Activated CD8-positive, alpha-beta T cell treated with anti-CD3 and anti-CD28 coated beads for 36 hours (primary cell): ENCODE measurements around the gene SIGLEC5. TPM values are rescaled to one million over a fixed set of nuclear protein-coding genes. Genes with fewer than 3 reads are reported as not detected.
A peak's percentile ranks its signal among the peaks of the same experiment; 100 is the strongest.

ENCODE experiments used
- ATAC-seq: fragments of 200-7000 bp; cut with Tn5 transposase; one replicate; pipeline ENCODE4 v1.10.0; 2021; ENCODE audit warnings: mild to moderate bottlenecking, moderate library complexity
- CTCF ChIA-PET: fragments of 350-600 bp; sonication (Branson Sonifier 250); formaldehyde crosslinking; loops from one replicate; lab custom pipeline; 2021; ENCODE audit warnings: antibody characterized with exemption; lab: Charles Lee
- POLR2A ChIA-PET: fragments of 350-600 bp; sonication (Branson Sonifier 250); formaldehyde crosslinking; loops from one replicate; lab custom pipeline; 2021; ENCODE audit warnings: antibody characterized with exemption; lab: Charles Lee
- DNase-seq: peaks from one replicate; pipeline ENCODE4 v3.0.0-alpha.2; 2020
- H3K27ac Mint-ChIP-seq: one replicate; pipeline ENCODE4 v1.8.0; 2021; ENCODE audit warnings: mild to moderate bottlenecking, mixed read lengths
- H3K27me3 Mint-ChIP-seq: one replicate; pipeline ENCODE4 v1.8.0; 2021; ENCODE audit warnings: mixed read lengths
- H3K36me3 Mint-ChIP-seq: one replicate; pipeline ENCODE4 v1.8.0; 2021; ENCODE audit warnings: low read depth, mixed read lengths
- H3K4me1 Mint-ChIP-seq: one replicate; pipeline ENCODE4 v1.8.0; 2021; ENCODE audit warnings: low read depth, mixed read lengths
- H3K4me3 Mint-ChIP-seq: one replicate; pipeline ENCODE4 v1.8.0; 2021; ENCODE audit warnings: mild to moderate bottlenecking, moderate library complexity, mixed read lengths
- H3K9me3 Mint-ChIP-seq: one replicate; pipeline ENCODE4 v1.8.0; 2021; ENCODE audit warnings: mixed read lengths
- CTCF ChIP-seq: fragments of 200-600 bp; IDR thresholded peaks from one replicate; pipeline ENCODE4 v1.8.0; 2022; ENCODE audit warnings: antibody characterized with exemption, mild to moderate bottlenecking
- intact Hi-C: fragments of 100-400 bp; cut with micrococcal nuclease; formaldehyde crosslinking; loops from one replicate; pipeline ENCODE4 v1.10.0; 2022
- total RNA-seq, 2 experiments: library from RNA; stranded (reverse); gene quantifications; one replicate each; pipeline ENCODE4 v1.2.3, GENCODE V29; 2021

Gene SIGLEC5
- total RNA-seq, 2 experiments from 2014 or later, result not detected

GRCh38 chr19:51571599-51571998, 58.6 kb downstream of the SIGLEC5 start:
- TF ChIP-seq CTCF, result no peak
- ChIA-PET POLR2A (no interaction called here), CTCF (no interaction called here)
- Mint-ChIP-seq H3K9me3 (no peaks in the 10 kb centered on the region), H3K36me3 (peaks cover 18% of the 10 kb centered on the region), H3K4me1 (peaks cover 26% of the 10 kb centered on the region), H3K4me3 (peak overlapping the region; percentile 90), H3K27me3 (no peaks in the 10 kb centered on the region), H3K27ac (peak overlapping the region; percentile 91)
- intact Hi-C loops, result no loop called here
- DNase-seq, result no peak
- ATAC-seq, result no peak

- Mint-ChIP-seq H3K27me3 (no peaks in the 10 kb centered on the region), H3K4me3 (peak within 1 kb of the TSS; percentile 90), H3K27ac (peak within 1 kb of the TSS; percentile 91), H3K36me3 (peaks cover 16% of the 10 kb centered on the region), H3K9me3 (no peaks in the 10 kb centered on the region), H3K4me1 (peaks cover 26% of the 10 kb centered on the region)
- ChIA-PET POLR2A (no interaction called here), CTCF (no interaction called here)
- DNase-seq (peak; percentile 89), ATAC-seq (peak; percentile 97)
- TF ChIP-seq CTCF, result no peak
- intact Hi-C loops, result no loop called here
Observed at GRCh38 chr19:51570962-51571575, 59.1 kb downstream of the SIGLEC5 start, which contains the start of gene ZNF175. Gene ZNF175, plus strand, starts transcription at chr19:51571283. Its CDS starts 2,047 bp downstream, at chr19:51573330.

GRCh38 chr19:51568456-51568855, 61.7 kb downstream of the SIGLEC5 start:
- peaks cover 12% of the 10 kb centered on the region for H3K27me3 Mint-ChIP-seq
- ChIA-PET POLR2A (no interaction called here), CTCF (no interaction called here)
- intact Hi-C loops, result no loop called here
- peaks cover 9% of the 10 kb centered on the region for H3K36me3 Mint-ChIP-seq
- H3K27ac Mint-ChIP-seq, result no peak overlapping the region
- peaks cover 23% of the 10 kb centered on the region for H3K4me1 Mint-ChIP-seq
- no peak for ATAC-seq
- no peak for TF ChIP-seq CTCF
- H3K4me3 Mint-ChIP-seq, result no peak overlapping the region
- DNase-seq, result no peak
- no peaks in the 10 kb centered on the region for H3K9me3 Mint-ChIP-seq

- intact Hi-C loops, result no loop called here
- Mint-ChIP-seq H3K9me3 (no peaks in the 10 kb centered on the region), H3K4me1 (peaks cover 17% of the 10 kb centered on the region), H3K27me3 (peaks cover 14% of the 10 kb centered on the region), H3K4me3 (no peak overlapping the region), H3K27ac (no peak overlapping the region), H3K36me3 (peaks cover 2% of the 10 kb centered on the region)
- TF ChIP-seq CTCF, result no peak
- DNase-seq (no peak), ATAC-seq (no peak)
- ChIA-PET CTCF (interaction anchor here (0.6 kb wide), 1 partner anchor 13 kb away, joined by 3 read pairs; no protein-coding TSS in a partner anchor), POLR2A (no interaction called here)
Observed at GRCh38 chr19:51567583-51567982, 62.6 kb downstream of the SIGLEC5 start.

GRCh38 chr19:51566489-51567100, 63.6 kb downstream of the SIGLEC5 start:
- intact Hi-C loops, result no loop called here
- Mint-ChIP-seq H3K27me3 (peaks cover 17% of the 10 kb centered on the region), H3K36me3 (no peaks in the 10 kb centered on the region), H3K4me1 (peaks cover 7% of the 10 kb centered on the region), H3K9me3 (no peaks in the 10 kb centered on the region), H3K27ac (no peak overlapping the region), H3K4me3 (no peak overlapping the region)
- ATAC-seq (no peak), DNase-seq (no peak)
- POLR2A ChIA-PET, result no interaction called here
- TF ChIP-seq CTCF, result no peak
- CTCF ChIA-PET, result interaction anchor here (0.6 to 0.7 kb wide), 2 partner anchors 12 to 94 kb away, joined by 3 read pairs; no protein-coding TSS in a partner anchor
